HEK293 (cell line): ENCODE results near the gene FAM13B.

Experiments used
- CTCF ChIA-PET: fragments of 350-600 bp; formaldehyde crosslinking; extraction: SDS; loops from one replicate; lab custom pipeline; 2021; ENCODE audit warnings: antibody characterized with exemption; lab: Yijun Ruan, JAX
- POLR2A ChIA-PET: fragments of 300-600 bp; formaldehyde crosslinking; extraction: SDS; loops from one replicate; lab custom pipeline; 2020; ENCODE audit warnings: antibody characterized with exemption, inconsistent platforms; lab: Yijun Ruan, JAX
- H3K27ac ChIP-seq: fragments of 200-500 bp; sonication (Bioruptor generic); 2 replicates; pipeline ENCODE4 v1.5.1; 2014; ENCODE audit warnings: low read depth, low read length, control low read depth, inconsistent platforms; ENCODE audit errors: extremely low read depth
- H3K36me3 ChIP-seq, 2 experiments: fragments of 200-500 bp in 1 of 2; sonication (Bioruptor generic) in 1 of 2; 1 replicate in 1 of 2; 2 replicates in 1 of 2; pipeline ENCODE4 v1.5.1; 2014 to 2017; ENCODE audit warnings: inconsistent platforms in 2 of 2, low read length in 2 of 2; ENCODE audit not compliant: control insufficient read depth in 2 of 2, insufficient read depth in 1 of 2
- H3K4me1 ChIP-seq: fragments of 200-500 bp; sonication (Bioruptor generic); 2 replicates; pipeline ENCODE4 v1.5.1; 2014; ENCODE audit warnings: mild to moderate bottlenecking, low read length, inconsistent platforms; ENCODE audit not compliant: control insufficient read depth, insufficient read depth
- H3K4me3 ChIP-seq: 2 replicates; pipeline ENCODE4 v1.5.1; 2011; ENCODE audit warnings: low read depth, mild to moderate bottlenecking, control low read depth, low read length, moderate library complexity
- H3K9me3 ChIP-seq: fragments of 200-500 bp; sonication (Bioruptor generic); 2 replicates; pipeline ENCODE4 v1.5.1; 2014; ENCODE audit warnings: low read depth, low read length, inconsistent platforms; ENCODE audit not compliant: control insufficient read depth, insufficient read depth
- GLI4 ChIP-seq: fragments of 450-650 bp; formaldehyde crosslinking; IDR thresholded peaks from 2 replicates; pipeline ENCODE4 v1.5.1; 2016; ENCODE audit warnings: missing biosample characterization, missing genetic modification characterization
- KLF17 ChIP-seq: fragments of 450-650 bp; formaldehyde crosslinking; IDR thresholded peaks from 2 replicates; pipeline ENCODE4 v1.5.1; 2016; ENCODE audit warnings: missing biosample characterization, missing genetic modification characterization
- TSHZ1 ChIP-seq: fragments of 450-650 bp; formaldehyde crosslinking; IDR thresholded peaks from 2 replicates; pipeline ENCODE4 v1.5.1; 2016; ENCODE audit warnings: missing biosample characterization, missing genetic modification characterization, borderline replicate concordance
- ZBTB21 ChIP-seq: fragments of 450-650 bp; formaldehyde crosslinking; IDR thresholded peaks from 2 replicates; pipeline ENCODE4 v1.5.1; 2017; ENCODE audit warnings: missing biosample characterization, missing genetic modification characterization
- ZBTB44 ChIP-seq: fragments of 450-650 bp; IDR thresholded peaks from 2 replicates; pipeline ENCODE4 v1.5.1; 2018; ENCODE audit warnings: missing biosample characterization, mild to moderate bottlenecking, missing genetic modification characterization
- ZNF114 ChIP-seq: fragments of 450-650 bp; formaldehyde crosslinking; IDR thresholded peaks from 2 replicates; pipeline ENCODE4 v1.5.0; 2017; ENCODE audit warnings: missing biosample characterization, missing genetic modification characterization
- ZNF121 ChIP-seq: fragments of 450-650 bp; formaldehyde crosslinking; IDR thresholded peaks from 2 replicates; pipeline ENCODE4 v1.5.1; 2016; ENCODE audit warnings: missing biosample characterization, missing genetic modification characterization
- ZNF16 ChIP-seq: fragments of 450-650 bp; formaldehyde crosslinking; IDR thresholded peaks from 2 replicates; pipeline ENCODE4 v1.5.1; 2016; ENCODE audit warnings: low read depth, missing biosample characterization, missing genetic modification characterization
- ZNF248 ChIP-seq: fragments of 450-650 bp; formaldehyde crosslinking; IDR thresholded peaks from 2 replicates; pipeline ENCODE4 v1.5.1; 2017; ENCODE audit warnings: missing biosample characterization, missing genetic modification characterization
- ZNF341 ChIP-seq: fragments of 450-650 bp; formaldehyde crosslinking; IDR thresholded peaks from 2 replicates; pipeline ENCODE4; 2016; ENCODE audit warnings: low read depth, missing biosample characterization, missing genetic modification characterization
- ZNF433 ChIP-seq: fragments of 450-650 bp; formaldehyde crosslinking; IDR thresholded peaks from 2 replicates; pipeline ENCODE4 v1.5.1; 2016; ENCODE audit warnings: missing biosample characterization, missing genetic modification characterization, low read depth
- ZNF501 ChIP-seq: fragments of 450-650 bp; formaldehyde crosslinking; IDR thresholded peaks from 2 replicates; pipeline ENCODE4 v1.5.1; 2016; ENCODE audit warnings: missing biosample characterization, missing genetic modification characterization
- ZNF518A ChIP-seq: fragments of 450-650 bp; formaldehyde crosslinking; conservative IDR thresholded peaks from 2 replicates; pipeline ENCODE4 v1.5.1; 2016; ENCODE audit warnings: low read depth, missing biosample characterization, missing genetic modification characterization
- ZNF530 ChIP-seq: fragments of 450-650 bp; formaldehyde crosslinking; IDR thresholded peaks from 2 replicates; pipeline ENCODE4 v1.5.1; 2016; ENCODE audit warnings: low read depth, missing biosample characterization, missing genetic modification characterization
- ZNF555 ChIP-seq: fragments of 450-650 bp; formaldehyde crosslinking; conservative IDR thresholded peaks from 2 replicates; pipeline ENCODE4 v1.5.1; 2017; ENCODE audit warnings: missing biosample characterization, mild to moderate bottlenecking, missing genetic modification characterization, inconsistent platforms
- ZNF585B ChIP-seq: fragments of 450-650 bp; formaldehyde crosslinking; IDR thresholded peaks from 2 replicates; pipeline ENCODE4 v1.5.1; 2016; ENCODE audit warnings: missing biosample characterization, missing genetic modification characterization
- ZNF596 ChIP-seq: fragments of 450-650 bp; IDR thresholded peaks from 2 replicates; pipeline ENCODE4 v1.5.0; 2018; ENCODE audit warnings: missing biosample characterization, mild to moderate bottlenecking, missing genetic modification characterization, moderate library complexity
- ZSCAN18 ChIP-seq: fragments of 450-650 bp; formaldehyde crosslinking; IDR thresholded peaks from 2 replicates; pipeline ENCODE4 v1.5.1; 2016; ENCODE audit warnings: missing biosample characterization, missing genetic modification characterization
- ZSCAN23 ChIP-seq: fragments of 450-650 bp; formaldehyde crosslinking; IDR thresholded peaks from 2 replicates; pipeline ENCODE4 v1.5.1; 2016; ENCODE audit warnings: missing biosample characterization, missing genetic modification characterization
- ZSCAN30 ChIP-seq: fragments of 450-650 bp; IDR thresholded peaks from 2 replicates; pipeline ENCODE4 v1.5.1; 2018; ENCODE audit warnings: missing biosample characterization, mild to moderate bottlenecking, missing genetic modification characterization, moderate library complexity

FAM13B gene

GRCh38 chr5:137888863-137889759 is 143.8 kb downstream of the FAM13B start, which contains the start of gene PKD2L2:
Gene PKD2L2 (plus strand): TSS chr5:137889457. CDS start chr5:137889492, 35 bp downstream.
- Histone ChIP-seq H3K27ac (peak within 1 kb of the TSS; percentile 59), H3K4me1 (peaks cover 11% of the 10 kb centered on the region), H3K4me3 (peak within 1 kb of the TSS; percentile 56), H3K36me3 (no peaks in the 10 kb centered on the region; a peak in 1 of 3 replicates), H3K9me3 (no peaks in the 10 kb centered on the region)
- ChIA-PET CTCF (interaction anchor here (0.8 to 2.6 kb wide), 5 partner anchors 23 to 180 kb away, joined by 3 to 8 read pairs (median 4); no protein-coding TSS in a partner anchor), POLR2A (interaction anchor here (1.0 to 1.5 kb wide), 5 partner anchors 9 to 136 kb away, joined by 3 to 10 read pairs (median 5); no protein-coding TSS in a partner anchor)
- TF ChIP-seq KLF17 (tag by site-specific recombination) = peak; percentile 60; the same call in 1 of the 2 replicates
- TF ChIP-seq TSHZ1 = no peak
- TF ChIP-seq ZBTB21 (tag by site-specific recombination) = 0 out of 2 replicates have a peak, but pooled peaks have one; percentile 33
- TF ChIP-seq ZNF341 (tag by site-specific recombination) = peak; percentile 98
- no peak for TF ChIP-seq ZNF585B (tag by site-specific recombination)
- no peak for TF ChIP-seq ZNF433 (tag by site-specific recombination)
- TF ChIP-seq GLI4 (tag by site-specific recombination) = no peak; the same call in 1 of the 2 replicates
- TF ChIP-seq ZSCAN18 (tag by site-specific recombination) = no peak
- no peak for TF ChIP-seq ZNF248 (tag by site-specific recombination)
- peak; percentile 53 for TF ChIP-seq ZNF121 (tag by site-specific recombination)
- TF ChIP-seq ZNF518A (tag by site-specific recombination) = no peak
- no peak; the same call in 1 of the 2 replicates for TF ChIP-seq ZBTB44
- no peak for TF ChIP-seq ZNF114 (tag by site-specific recombination)
- no peak for TF ChIP-seq ZSCAN23 (tag by site-specific recombination)
- TF ChIP-seq ZNF16 (tag by site-specific recombination) = no peak
- no peak for TF ChIP-seq ZNF530 (tag by site-specific recombination)
- peak; percentile 78 for TF ChIP-seq ZSCAN30
- peak; percentile 62; the same call in 1 of the 2 replicates for TF ChIP-seq ZNF501
- peak; percentile 7 for TF ChIP-seq ZNF596 (tag by site-specific recombination)
- TF ChIP-seq ZNF555 (tag by site-specific recombination) = no peak
